GM12878 (cell line): ENCODE data around the gene THAP11.

ENCODE experiments used
- CHD4 ChIP-seq: fragments of 200-600 bp; sonication (generic); IDR thresholded peaks from 2 replicates; pipeline ENCODE4 v1.6.1; 2016; ENCODE audit warnings: mild to moderate bottlenecking
- IRF5 ChIP-seq: fragments of 450-650 bp; IDR thresholded peaks from 2 replicates; pipeline ENCODE4 v1.6.1; 2017; ENCODE audit warnings: borderline replicate concordance
- POLR2A ChIP-seq: IDR thresholded peaks from 2 replicates; pipeline ENCODE4 v1.6.1; 2011; ENCODE audit warnings: low read depth, mild to moderate bottlenecking, low read length
- POU2F2 ChIP-seq: IDR thresholded peaks from 3 replicates; pipeline ENCODE4 v1.6.1; 2011; ENCODE audit warnings: low read depth, mild to moderate bottlenecking, low read length, borderline replicate concordance
- PRDM15 ChIP-seq: fragments of 450-650 bp; formaldehyde crosslinking; IDR thresholded peaks from 2 replicates; pipeline ENCODE4 v1.4.0; 2020; ENCODE audit warnings: mild to moderate bottlenecking, moderate library complexity
- USF1 ChIP-seq: IDR thresholded peaks from 2 replicates; pipeline ENCODE4 v1.6.1; 2011; ENCODE audit warnings: borderline replicate concordance, low read depth, mild to moderate bottlenecking, moderate library complexity, mixed read lengths, low read length; ENCODE audit not compliant: insufficient read depth; ENCODE audit errors: extremely low read length
- TF ChIP-seq, protein P1 (sequence below): IDR thresholded peaks from 2 replicates; pipeline ENCODE4 v1.6.1; 2012; ENCODE audit warnings: low read depth, low read length, improper control_type of control experiment

- TF ChIP-seq CHD4 (no peak), USF1 (no peak), POU2F2 (no peak), POLR2A (no peak), IRF5 (no peak), PRDM15 (CRISPR knock-in tag) (no peak)
- TF ChIP-seq, protein P1, sequence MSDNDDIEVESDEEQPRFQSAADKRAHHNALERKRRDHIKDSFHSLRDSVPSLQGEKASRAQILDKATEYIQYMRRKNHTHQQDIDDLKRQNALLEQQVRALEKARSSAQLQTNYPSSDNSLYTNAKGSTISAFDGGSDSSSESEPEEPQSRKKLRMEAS = no peak
Measured at GRCh38 chr16:67822511-67822910, 19.6 kb upstream of the THAP11 start.
